ENCODE results near the gene CYP4X1.
"Not testable (repeated sequence)": the region's sequence is repeated elsewhere in the genome, so short reads cannot be mapped to it uniquely, and the experiment has no call there.

CYP4X1 gene

GRCh38 chr1:47069509-47069908 is 46.0 kb downstream of the CYP4X1 start:
- not testable (repeated sequence) for DNase-seq (ENCODE audit: low read depth, low spot score)

- DNase-seq (ENCODE audit: low read depth, low spot score): peak; percentile 41
Measured at GRCh38 chr1:47089356-47089755, 65.9 kb downstream of the CYP4X1 start.

GRCh38 chr1:47091476-47091875 is 68.0 kb downstream of the CYP4X1 start:
- DNase-seq (ENCODE audit: low read depth, low spot score): not testable (repeated sequence)
